ENCODE measurements around the gene ITPR2.

Gene ITPR2

DNA sequence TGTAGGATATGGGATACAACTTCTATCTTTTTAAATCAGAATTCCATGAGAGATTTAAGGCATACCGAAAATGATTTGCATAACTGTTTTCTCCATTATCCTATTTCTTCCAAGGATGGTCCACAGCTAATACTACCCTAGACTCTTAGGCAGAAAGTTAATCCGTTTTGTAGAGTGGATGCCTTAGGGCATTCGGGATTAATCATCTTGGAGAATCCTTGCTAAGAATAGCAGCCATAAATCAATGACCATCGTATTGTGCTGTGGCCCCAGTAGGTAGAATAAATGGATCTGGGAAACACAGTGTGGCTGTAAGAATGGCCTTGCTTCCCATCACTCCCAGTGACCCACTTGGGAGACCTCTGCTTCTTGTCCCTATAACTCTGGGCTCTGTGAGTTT, 538.0 kb downstream of the ITPR2 start:
- DNase-seq (ENCODE audit: low read depth in 2 of 2) = no peak

DNA sequence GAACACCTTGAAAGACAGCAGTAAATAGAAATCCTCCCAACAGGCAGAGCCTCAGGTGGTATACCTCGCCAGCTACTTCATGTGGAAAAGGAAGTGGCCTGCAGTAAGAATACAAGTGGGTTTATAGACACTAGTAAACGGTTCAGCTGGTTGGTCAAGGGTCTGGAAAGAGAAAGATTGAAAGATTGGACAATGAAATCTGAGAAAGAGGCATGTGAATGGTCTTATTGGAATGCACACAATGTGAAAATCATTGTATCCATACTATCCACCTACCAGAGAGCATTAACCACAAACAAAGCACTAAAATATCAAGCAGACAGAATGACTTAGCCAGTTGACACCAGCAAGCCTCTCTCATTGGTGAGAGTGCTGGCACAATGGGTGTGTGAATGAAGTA, 539.4 kb downstream of the ITPR2 start:
- DNase-seq (ENCODE audit: low read depth in 2 of 2) = no peak

- DNase-seq (ENCODE audit: low read depth in 2 of 2) = no peak
Observed at GRCh38 chr12:26292596-26292995, 540.4 kb downstream of the ITPR2 start.

DNA sequence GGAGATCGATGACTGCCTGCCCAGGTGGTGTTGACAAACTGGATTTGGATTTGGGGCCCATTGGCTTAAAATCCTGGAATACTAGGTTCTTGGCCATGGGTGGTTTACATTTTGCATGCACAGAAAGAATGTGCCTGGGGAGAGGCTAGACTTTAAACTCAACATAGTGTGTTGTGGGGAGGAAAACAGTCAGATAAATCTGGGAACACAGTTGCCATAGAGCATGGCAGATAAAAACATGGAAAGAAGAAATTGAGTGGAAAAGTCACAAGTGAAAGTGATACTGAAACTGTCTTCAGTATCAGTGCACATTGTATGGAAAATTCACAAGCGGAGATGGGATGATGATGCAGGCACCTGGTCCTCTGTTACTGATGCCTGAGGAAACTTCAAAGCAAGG, 542.4 kb downstream of the ITPR2 start:
- DNase-seq (ENCODE audit: low read depth in 2 of 2) = no peak

- no peak for DNase-seq (ENCODE audit: low read depth in 2 of 2)
Observed at GRCh38 chr12:26287671-26288381, 545.2 kb downstream of the ITPR2 start.

Measured in activated CD4-positive, alpha-beta T cell treated with anti-CD3 and anti-CD28 coated beads for 24 hours (primary cell).